ENCODE data around the gene SLC4A7. TPM values are rescaled to one million over a fixed set of nuclear protein-coding genes. Genes with fewer than 3 reads are reported as not detected.

Gene SLC4A7
- total RNA-seq, 2 donors from 2014 or later, result 23.5 to 31.1 TPM

DNA sequence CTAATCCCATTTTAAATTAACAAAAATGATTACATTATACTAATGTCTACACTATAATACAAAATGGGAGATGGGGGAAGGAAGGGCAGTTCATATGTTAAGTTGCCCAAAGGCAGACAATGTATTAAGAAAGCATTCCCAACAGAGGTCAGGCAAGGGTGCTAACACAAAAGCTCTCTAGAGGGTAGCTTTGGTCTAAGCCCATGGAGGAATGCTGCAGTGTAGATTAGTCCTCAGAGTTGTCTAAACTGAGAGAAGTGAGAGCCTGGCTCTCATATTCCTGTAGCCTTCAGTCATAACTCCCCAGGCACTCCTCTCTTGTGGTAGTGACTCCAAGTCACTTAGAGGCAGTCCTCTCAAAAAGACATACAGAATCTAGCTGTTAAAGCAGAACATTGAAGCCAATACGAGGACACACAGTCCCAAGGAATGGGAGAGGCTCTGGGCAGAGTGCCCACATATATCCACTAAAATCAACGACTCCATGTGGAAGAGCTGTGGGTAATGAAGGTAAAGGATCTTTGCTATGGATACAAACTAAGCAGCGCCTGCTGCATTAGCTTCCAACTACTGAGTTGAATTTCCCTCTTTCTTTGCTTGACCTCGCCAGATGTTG lies 129.5 kb downstream of the SLC4A7 start:
- H3K36me3 ChIP-seq, result no peaks in the 10 kb centered on the region
- TF ChIP-seq POLR2A (IDR thresholded peaks at IDR 0.05) (no peak), POLR2AphosphoS5 (IDR thresholded peaks at IDR 0.05) (no peak)
- TF ChIP-seq, protein P1, sequence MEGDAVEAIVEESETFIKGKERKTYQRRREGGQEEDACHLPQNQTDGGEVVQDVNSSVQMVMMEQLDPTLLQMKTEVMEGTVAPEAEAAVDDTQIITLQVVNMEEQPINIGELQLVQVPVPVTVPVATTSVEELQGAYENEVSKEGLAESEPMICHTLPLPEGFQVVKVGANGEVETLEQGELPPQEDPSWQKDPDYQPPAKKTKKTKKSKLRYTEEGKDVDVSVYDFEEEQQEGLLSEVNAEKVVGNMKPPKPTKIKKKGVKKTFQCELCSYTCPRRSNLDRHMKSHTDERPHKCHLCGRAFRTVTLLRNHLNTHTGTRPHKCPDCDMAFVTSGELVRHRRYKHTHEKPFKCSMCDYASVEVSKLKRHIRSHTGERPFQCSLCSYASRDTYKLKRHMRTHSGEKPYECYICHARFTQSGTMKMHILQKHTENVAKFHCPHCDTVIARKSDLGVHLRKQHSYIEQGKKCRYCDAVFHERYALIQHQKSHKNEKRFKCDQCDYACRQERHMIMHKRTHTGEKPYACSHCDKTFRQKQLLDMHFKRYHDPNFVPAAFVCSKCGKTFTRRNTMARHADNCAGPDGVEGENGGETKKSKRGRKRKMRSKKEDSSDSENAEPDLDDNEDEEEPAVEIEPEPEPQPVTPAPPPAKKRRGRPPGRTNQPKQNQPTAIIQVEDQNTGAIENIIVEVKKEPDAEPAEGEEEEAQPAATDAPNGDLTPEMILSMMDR (IDR thresholded peaks at IDR 0.05), result no peak
- peak overlapping the region in 1 of 2 donors; percentile 41 for H3K27ac ChIP-seq
- intact Hi-C loops (cut with DNase I), result no loop called here
- WGBS, result 74% methylated on average over 4 of the region's 4 CpGs
- peaks cover 19% of the 10 kb centered on the region for H3K4me1 ChIP-seq (replicated peaks)
- no peak for DNase-seq (ENCODE audit: low spot score)
- H3K9me3 ChIP-seq, result no peaks in the 10 kb centered on the region
- no peaks in the 10 kb centered on the region for H3K27me3 ChIP-seq (replicated peaks; ENCODE audit: insufficient read depth)
- no peak overlapping the region for H3K4me3 ChIP-seq

DNA sequence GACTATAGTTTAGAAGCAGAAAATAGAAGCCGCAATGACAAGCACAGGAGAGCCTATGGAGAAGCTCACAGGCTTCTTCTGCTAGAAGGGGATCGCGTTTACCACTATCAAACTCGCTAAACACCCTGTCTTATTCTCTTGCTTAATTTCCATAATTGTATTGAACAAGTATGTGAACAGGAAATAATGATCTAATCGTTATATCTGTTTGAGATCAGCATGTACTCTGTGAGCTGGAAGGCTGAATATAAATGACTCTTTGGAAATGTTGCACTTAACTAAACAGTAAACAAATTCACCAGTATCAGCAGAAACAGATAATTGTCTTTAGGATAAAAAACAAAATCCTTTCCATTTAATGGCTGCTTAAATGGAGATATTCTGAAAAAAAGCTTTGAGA lies 130.0 kb downstream of the SLC4A7 start:
- no peak for DNase-seq (ENCODE audit: low spot score)
- Histone ChIP-seq H3K27me3 (replicated peaks; ENCODE audit: insufficient read depth) (no peaks in the 10 kb centered on the region), H3K27ac (peak overlapping the region in 1 of 2 donors; percentile 41), H3K4me1 (replicated peaks) (peaks cover 14% of the 10 kb centered on the region), H3K36me3 (no peaks in the 10 kb centered on the region), H3K9me3 (no peaks in the 10 kb centered on the region), H3K4me3 (no peak overlapping the region)
- WGBS, result 59% methylated on average over 5 of the region's 5 CpGs
- intact Hi-C loops (cut with DNase I), result no loop called here
- TF ChIP-seq, protein P1 (IDR thresholded peaks at IDR 0.05), result no peak
- no peak for TF ChIP-seq POLR2A (IDR thresholded peaks at IDR 0.05)
- TF ChIP-seq POLR2AphosphoS5 (IDR thresholded peaks at IDR 0.05), result no peak

DNA sequence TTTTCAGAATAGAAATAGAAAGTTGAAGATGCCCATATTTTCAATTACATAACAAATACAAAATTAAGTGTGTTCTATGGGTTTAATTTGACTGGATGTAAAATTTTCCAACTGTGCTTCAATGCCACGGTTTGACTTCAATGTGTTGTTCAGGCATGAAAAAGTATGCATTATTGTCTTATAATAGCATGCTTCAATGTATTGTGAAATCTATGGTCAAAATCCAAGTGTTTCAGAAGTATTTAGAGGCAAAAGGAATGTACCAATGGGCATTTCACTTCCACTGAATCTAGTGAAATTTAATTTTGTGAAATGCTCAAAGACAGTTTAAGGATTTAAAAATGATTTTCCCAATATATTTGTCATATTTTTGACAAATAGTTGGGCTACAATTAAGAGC lies 131.0 kb downstream of the SLC4A7 start:
- Histone ChIP-seq H3K27ac (no peak overlapping the region), H3K27me3 (replicated peaks; ENCODE audit: insufficient read depth) (no peaks in the 10 kb centered on the region), H3K4me3 (no peak overlapping the region), H3K9me3 (no peaks in the 10 kb centered on the region), H3K4me1 (replicated peaks) (peaks cover 14% of the 10 kb centered on the region), H3K36me3 (no peaks in the 10 kb centered on the region)
- TF ChIP-seq POLR2AphosphoS5 (IDR thresholded peaks at IDR 0.05) (no peak), POLR2A (IDR thresholded peaks at IDR 0.05) (no peak)
- TF ChIP-seq, protein P1 (IDR thresholded peaks at IDR 0.05), result no peak
- 43% methylated on average over 1 of the region's 1 CpG for WGBS
- intact Hi-C loops (cut with DNase I), result no loop called here
- no peak for DNase-seq (ENCODE audit: low spot score)

DNA sequence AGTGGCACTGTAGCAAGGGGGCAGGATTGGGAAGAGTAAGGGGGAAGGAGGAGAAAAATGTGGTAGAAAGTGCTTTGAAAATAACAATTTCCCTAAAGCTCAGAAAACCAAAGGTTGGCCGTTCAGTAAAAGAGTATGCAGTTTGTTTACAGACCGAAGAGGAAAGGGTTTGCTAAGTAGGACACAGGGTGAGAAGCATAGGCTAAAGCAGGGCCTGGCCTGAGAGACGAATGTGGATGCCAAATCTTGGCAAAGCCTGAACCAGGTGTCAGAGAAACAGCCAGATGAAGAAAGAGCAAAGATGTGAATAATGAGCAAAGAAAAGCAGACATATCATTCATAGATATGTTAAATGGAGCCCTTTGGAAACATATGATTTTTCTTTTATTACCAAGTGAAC lies 132.1 kb downstream of the SLC4A7 start:
- DNase-seq (ENCODE audit: low spot score), result no peak
- no peak overlapping the region for H3K4me3 ChIP-seq
- peaks cover 14% of the 10 kb centered on the region for H3K4me1 ChIP-seq (replicated peaks)
- H3K27ac ChIP-seq, result no peak overlapping the region
- H3K27me3 ChIP-seq (replicated peaks; ENCODE audit: insufficient read depth), result no peaks in the 10 kb centered on the region
- 59% methylated on average over 3 of the region's 3 CpGs for WGBS
- no peak for TF ChIP-seq POLR2AphosphoS5 (IDR thresholded peaks at IDR 0.05)
- TF ChIP-seq POLR2A (IDR thresholded peaks at IDR 0.05), result no peak
- TF ChIP-seq, protein P1 (IDR thresholded peaks at IDR 0.05), result no peak
- intact Hi-C loops (cut with DNase I), result no loop called here
- no peaks in the 10 kb centered on the region for H3K36me3 ChIP-seq
- no peaks in the 10 kb centered on the region for H3K9me3 ChIP-seq

DNA sequence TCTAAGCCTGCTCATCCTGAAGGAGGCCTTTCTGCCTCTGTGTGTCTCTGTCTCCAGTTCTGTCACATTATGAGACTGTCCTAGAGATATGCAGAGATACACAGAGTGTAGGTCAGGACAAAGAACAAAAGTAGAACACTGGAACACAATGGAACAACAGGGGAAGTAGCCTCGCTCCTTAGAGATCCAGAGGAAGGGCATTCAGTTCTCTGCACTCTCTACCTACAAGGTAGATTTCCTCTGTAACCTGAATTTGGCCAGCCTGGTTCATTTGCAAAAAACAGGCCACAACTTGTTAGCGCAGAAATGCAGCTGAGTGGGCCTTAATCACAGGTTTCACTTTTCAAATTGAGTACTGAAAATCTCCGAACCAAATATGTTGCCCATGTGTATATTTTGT lies 134.4 kb downstream of the SLC4A7 start:
- H3K4me1 ChIP-seq (replicated peaks), result peaks cover 14% of the 10 kb centered on the region
- H3K36me3 ChIP-seq, result no peaks in the 10 kb centered on the region
- 55% methylated on average over 3 of the region's 3 CpGs for WGBS
- TF ChIP-seq POLR2A (IDR thresholded peaks at IDR 0.05), result no peak
- peak; percentile 56 for TF ChIP-seq POLR2AphosphoS5 (IDR thresholded peaks at IDR 0.05)
- TF ChIP-seq, protein P1 (IDR thresholded peaks at IDR 0.05), result no peak
- no peak overlapping the region for H3K4me3 ChIP-seq
- DNase-seq (ENCODE audit: low spot score), result peak; percentile 47
- intact Hi-C loops (cut with DNase I), result no loop called here
- peak overlapping the region; percentile 35 to 41 for H3K27ac ChIP-seq
- no peaks in the 10 kb centered on the region for H3K9me3 ChIP-seq
- no peaks in the 10 kb centered on the region for H3K27me3 ChIP-seq (replicated peaks; ENCODE audit: insufficient read depth)
